AG09309 (cell line): Measurements from ENCODE around the gene SHANK2.

Source experiments
- DNase-seq: peaks from one replicate; pipeline ENCODE4 v3.0.0-alpha.2; 2010; ENCODE audit warnings: low read depth
- H3K4me3 ChIP-seq: 2 replicates; pipeline ENCODE4 v1.5.1; 2011; ENCODE audit warnings: mild to moderate bottlenecking, low read depth, low read length, moderate library complexity; ENCODE audit not compliant: control insufficient read depth
- CTCF ChIP-seq: IDR thresholded peaks from 2 replicates; pipeline ENCODE4 v1.5.1; 2011; ENCODE audit warnings: mild to moderate bottlenecking, low read depth, low read length, inconsistent platforms; ENCODE audit not compliant: insufficient read depth, control insufficient read depth; ENCODE audit errors: missing control alignments

SHANK2 gene

GRCh38 chr11:71282581-71283351 is 30.4 kb upstream of the SHANK2 start:
- no peak overlapping the region for H3K4me3 ChIP-seq
- TF ChIP-seq CTCF = no peak
- no peak for DNase-seq

GRCh38 chr11:71281831-71282230 is 29.5 kb upstream of the SHANK2 start:
- DNase-seq = no peak
- TF ChIP-seq CTCF = no peak
- H3K4me3 ChIP-seq = no peak overlapping the region

- no peak overlapping the region for H3K4me3 ChIP-seq
- DNase-seq = no peak
- no peak for TF ChIP-seq CTCF
These were observed 28.8 kb upstream of the SHANK2 start for GRCh38 chr11:71281204-71281603.

- no peak for DNase-seq
- no peak overlapping the region for H3K4me3 ChIP-seq
- no peak for TF ChIP-seq CTCF
These were observed 27.7 kb upstream of the SHANK2 start for GRCh38 chr11:71279916-71280645.

GRCh38 chr11:71272161-71272560 is 19.8 kb upstream of the SHANK2 start:
- no peak overlapping the region for H3K4me3 ChIP-seq
- TF ChIP-seq CTCF = no peak
- DNase-seq = no peak

GRCh38 chr11:71269603-71270511 is 17.5 kb upstream of the SHANK2 start:
- no peak overlapping the region for H3K4me3 ChIP-seq
- DNase-seq = no peak
- no peak for TF ChIP-seq CTCF
